AG04449 (cell line): ENCODE data around the gene TNIP1.

Experiments
- CTCF ChIA-PET: fragments of 350-600 bp; formaldehyde crosslinking; extraction: SDS; loops from one replicate; lab custom pipeline; 2021; ENCODE audit warnings: antibody characterized with exemption; lab: Yijun Ruan, JAX
- POLR2A ChIA-PET: fragments of 400-600, 350-600 bp; formaldehyde crosslinking; extraction: SDS; loops from one replicate; lab custom pipeline; 2020; ENCODE audit warnings: antibody characterized with exemption, inconsistent platforms; lab: Yijun Ruan, JAX
- DNase-seq: peaks from one replicate; pipeline ENCODE4 v3.0.0-alpha.2; 2010; ENCODE audit warnings: low read depth, low spot score
- H3K4me3 ChIP-seq: 2 replicates; pipeline ENCODE4 v1.5.1; 2011; ENCODE audit warnings: low read depth, mild to moderate bottlenecking, control low read depth, low read length
- CTCF ChIP-seq: IDR thresholded peaks from one replicate; pipeline ENCODE4 v1.5.1; 2011; ENCODE audit warnings: mild to moderate bottlenecking, moderate library complexity, low read length, control low read depth, inconsistent platforms; ENCODE audit not compliant: insufficient read depth; ENCODE audit errors: missing control alignments

TNIP1 gene

GRCh38 chr5:151092762-151093161 is 11.9 kb upstream of the TNIP1 start:
- TF ChIP-seq CTCF: no peak
- DNase-seq: peak; percentile 56
- no peak overlapping the region for H3K4me3 ChIP-seq
- ChIA-PET CTCF (interaction anchor here (1.0 to 2.6 kb wide), 5 partner anchors 9 to 44 kb away, joined by 3 to 15 read pairs (median 6); partner anchors contain the start of gene TNIP1), POLR2A (interaction anchor here (0.6 to 2.0 kb wide), 7 partner anchors 11 to 594 kb away, joined by 3 to 11 read pairs (median 4); partner anchors contain the start of genes SPARC and TNIP1)

- POLR2A ChIA-PET: interaction anchor here (0.7 to 2.7 kb wide), 3 partner anchors 9 to 51 kb away, joined by 3 to 7 read pairs (median 3); partner anchors contain the start of gene TNIP1
- CTCF ChIA-PET: interaction anchor here (0.9 to 3.2 kb wide), 7 partner anchors 8 to 41 kb away, joined by 4 to 17 read pairs (median 10); partner anchors contain the start of gene TNIP1
- DNase-seq: no peak
Observed at GRCh38 chr5:151089726-151090125, 8.9 kb upstream of the TNIP1 start.

GRCh38 chr5:151088986-151089385 is 8.2 kb upstream of the TNIP1 start:
- ChIA-PET POLR2A (interaction anchor here (0.7 to 2.7 kb wide), 2 partner anchors 8 to 51 kb away, joined by 3 to 7 read pairs; partner anchors contain the start of gene TNIP1), CTCF (interaction anchor here (1.2 to 3.2 kb wide), 5 partner anchors 7 to 37 kb away, joined by 4 to 17 read pairs (median 10); partner anchors contain the start of gene TNIP1)
- no peak for DNase-seq
- no peak for TF ChIP-seq CTCF
- no peak overlapping the region for H3K4me3 ChIP-seq

More at GRCh38 chr5:151089726-151090125, 8.9 kb upstream of the TNIP1 start:
- no peak overlapping the region for H3K4me3 ChIP-seq
- no peak for TF ChIP-seq CTCF

- ChIA-PET CTCF (interaction anchor here (1.6 to 2.1 kb wide), 2 partner anchors 32 to 78 kb away, joined by 3 to 4 read pairs; no protein-coding TSS in a partner anchor), POLR2A (no interaction called here)
- no peak overlapping the region for H3K4me3 ChIP-seq
- no peak for DNase-seq
- no peak for TF ChIP-seq CTCF
Observed at GRCh38 chr5:151087486-151087885, 6.7 kb upstream of the TNIP1 start.

- DNase-seq: no peak
- CTCF ChIA-PET: interaction anchor here (0.7 to 2.1 kb wide), 3 partner anchors 29 to 78 kb away, joined by 3 to 4 read pairs (median 3); no protein-coding TSS in a partner anchor
- no peak overlapping the region for H3K4me3 ChIP-seq
- POLR2A ChIA-PET: interaction anchor here (0.6 kb wide), 1 partner anchor 46 kb away, joined by 3 read pairs; no protein-coding TSS in a partner anchor
- no peak for TF ChIP-seq CTCF
Observed at GRCh38 chr5:151086905-151087360, 6.1 kb upstream of the TNIP1 start.
